GM12875 (cell line): Measurements from ENCODE around the gene CROCC2.

Experiments
- H3K4me3 ChIP-seq: one replicate; pipeline ENCODE4 v1.5.1; 2011; ENCODE audit warnings: low read depth, low read length, control low read depth
- TF ChIP-seq, protein P1 (sequence below): IDR thresholded peaks from 2 replicates; pipeline ENCODE4 v1.5.1; 2011; ENCODE audit warnings: low read depth, mild to moderate bottlenecking, control low read depth, inconsistent platforms, low read length, moderate library complexity, borderline replicate concordance; ENCODE audit not compliant: insufficient read depth

Gene CROCC2

DNA sequence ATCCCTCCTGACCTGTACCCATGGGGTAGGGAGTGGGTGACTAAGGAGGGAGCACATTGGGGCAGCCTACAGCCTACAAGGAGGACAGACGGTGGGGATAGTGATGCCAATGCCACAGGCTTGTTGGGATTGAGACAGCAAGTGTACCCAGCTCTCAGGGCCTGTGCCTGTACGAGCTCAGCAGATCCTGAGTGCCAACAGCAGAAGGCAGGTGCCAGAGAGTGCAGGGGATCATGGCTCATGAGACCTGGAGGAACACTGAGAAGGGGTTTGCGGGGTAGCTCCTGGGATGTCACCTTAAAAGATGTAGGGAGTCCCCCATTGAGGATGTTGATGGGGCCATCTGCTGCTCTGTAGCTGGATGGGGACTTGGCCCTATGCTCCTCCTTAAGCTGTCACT is 82.0 kb downstream of the CROCC2 start:
- no peak overlapping the region for H3K4me3 ChIP-seq
- TF ChIP-seq, protein P1, sequence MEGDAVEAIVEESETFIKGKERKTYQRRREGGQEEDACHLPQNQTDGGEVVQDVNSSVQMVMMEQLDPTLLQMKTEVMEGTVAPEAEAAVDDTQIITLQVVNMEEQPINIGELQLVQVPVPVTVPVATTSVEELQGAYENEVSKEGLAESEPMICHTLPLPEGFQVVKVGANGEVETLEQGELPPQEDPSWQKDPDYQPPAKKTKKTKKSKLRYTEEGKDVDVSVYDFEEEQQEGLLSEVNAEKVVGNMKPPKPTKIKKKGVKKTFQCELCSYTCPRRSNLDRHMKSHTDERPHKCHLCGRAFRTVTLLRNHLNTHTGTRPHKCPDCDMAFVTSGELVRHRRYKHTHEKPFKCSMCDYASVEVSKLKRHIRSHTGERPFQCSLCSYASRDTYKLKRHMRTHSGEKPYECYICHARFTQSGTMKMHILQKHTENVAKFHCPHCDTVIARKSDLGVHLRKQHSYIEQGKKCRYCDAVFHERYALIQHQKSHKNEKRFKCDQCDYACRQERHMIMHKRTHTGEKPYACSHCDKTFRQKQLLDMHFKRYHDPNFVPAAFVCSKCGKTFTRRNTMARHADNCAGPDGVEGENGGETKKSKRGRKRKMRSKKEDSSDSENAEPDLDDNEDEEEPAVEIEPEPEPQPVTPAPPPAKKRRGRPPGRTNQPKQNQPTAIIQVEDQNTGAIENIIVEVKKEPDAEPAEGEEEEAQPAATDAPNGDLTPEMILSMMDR = no peak

DNA sequence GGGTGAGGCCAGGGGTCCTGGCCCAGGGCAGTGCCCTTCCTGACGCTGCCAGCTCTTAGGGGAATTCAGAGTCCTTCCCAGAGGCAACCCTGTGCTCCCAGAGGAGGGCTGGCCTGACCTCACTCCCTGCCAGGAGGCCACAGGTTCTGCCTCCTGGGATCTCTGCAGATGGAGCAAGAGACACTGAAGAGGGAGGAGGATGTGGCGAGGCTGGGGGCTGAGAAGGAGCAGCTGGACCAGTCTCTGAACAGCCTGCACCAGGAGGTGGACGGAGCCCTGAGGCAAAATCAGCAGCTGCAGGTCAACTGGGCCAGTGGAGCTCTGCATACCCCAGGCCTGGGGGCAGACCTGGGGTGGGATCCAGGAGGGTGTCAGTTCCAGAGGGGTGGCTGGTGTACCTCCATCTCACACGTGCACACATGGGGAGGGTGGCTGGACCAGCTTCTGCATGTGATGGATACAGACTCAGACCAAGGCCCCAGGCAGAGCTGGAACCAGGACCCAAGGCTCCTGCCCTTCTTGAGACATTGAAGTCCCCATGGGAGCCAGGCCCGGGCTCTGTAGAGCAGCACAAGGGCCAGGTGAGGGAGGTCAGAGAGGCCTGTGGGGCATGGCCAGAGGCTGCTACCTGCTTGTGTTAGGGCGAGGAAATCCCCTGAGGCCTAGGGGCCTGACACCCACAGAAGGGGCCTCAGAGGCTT is 82.6 kb downstream of the CROCC2 start:
- TF ChIP-seq, protein P1 = no peak
- H3K4me3 ChIP-seq = no peak overlapping the region

DNA sequence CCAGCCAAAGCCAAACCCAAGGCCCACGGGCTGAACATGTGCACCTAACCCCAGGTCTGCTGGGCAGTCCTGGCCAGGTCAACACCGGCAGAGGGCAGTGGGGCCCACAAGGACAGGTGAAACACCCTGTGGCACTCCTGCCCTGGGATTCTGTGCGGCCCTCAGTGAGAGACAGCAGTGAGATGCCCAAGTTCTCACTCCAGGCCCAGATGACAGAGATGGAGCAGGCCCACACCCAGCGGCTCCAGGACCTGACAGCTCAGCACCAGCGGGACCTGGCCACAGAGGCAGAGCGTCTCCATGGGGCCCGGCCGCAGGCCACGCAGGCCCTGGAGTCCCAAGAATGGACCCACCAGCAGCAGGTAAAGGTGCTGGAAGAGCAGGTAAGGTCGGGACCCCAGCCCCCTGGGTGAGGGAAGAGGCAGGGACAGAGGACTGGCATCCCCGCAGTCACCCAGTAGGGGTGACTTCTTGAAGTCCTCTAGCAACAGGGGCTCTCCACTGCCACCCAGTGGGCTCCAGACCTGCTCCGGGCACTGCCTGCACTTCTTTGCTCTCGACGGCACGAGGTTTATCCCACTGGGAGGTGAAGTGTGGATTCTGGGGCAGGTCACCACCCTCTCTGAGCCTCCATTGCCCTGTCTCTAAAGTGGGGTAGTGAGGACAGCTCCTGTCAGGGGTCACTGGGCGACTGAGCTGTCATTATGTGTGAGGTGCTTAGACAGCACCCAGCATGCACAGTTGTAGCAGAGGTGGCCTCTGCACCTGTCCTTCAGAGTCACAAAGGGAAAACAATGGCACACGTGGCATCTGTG is 83.5 kb downstream of the CROCC2 start:
- no peak overlapping the region for H3K4me3 ChIP-seq
- TF ChIP-seq, protein P1 = peak; percentile 56; the same call in 1 of the 2 replicates

DNA sequence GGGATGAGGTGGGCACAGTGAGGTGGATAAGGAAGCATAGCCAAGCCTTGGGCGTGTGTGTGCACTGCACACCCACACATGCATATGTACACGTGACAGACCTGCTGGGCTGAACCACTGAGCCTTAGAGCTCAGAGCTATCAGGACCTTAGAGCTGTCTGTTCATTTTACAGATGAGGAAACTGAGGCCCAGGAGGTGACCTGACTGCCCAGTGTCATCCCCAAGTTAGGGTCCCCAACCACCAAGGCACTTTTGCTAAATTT is 84.1 kb downstream of the CROCC2 start:
- TF ChIP-seq, protein P1 = no peak
- no peak overlapping the region for H3K4me3 ChIP-seq

DNA sequence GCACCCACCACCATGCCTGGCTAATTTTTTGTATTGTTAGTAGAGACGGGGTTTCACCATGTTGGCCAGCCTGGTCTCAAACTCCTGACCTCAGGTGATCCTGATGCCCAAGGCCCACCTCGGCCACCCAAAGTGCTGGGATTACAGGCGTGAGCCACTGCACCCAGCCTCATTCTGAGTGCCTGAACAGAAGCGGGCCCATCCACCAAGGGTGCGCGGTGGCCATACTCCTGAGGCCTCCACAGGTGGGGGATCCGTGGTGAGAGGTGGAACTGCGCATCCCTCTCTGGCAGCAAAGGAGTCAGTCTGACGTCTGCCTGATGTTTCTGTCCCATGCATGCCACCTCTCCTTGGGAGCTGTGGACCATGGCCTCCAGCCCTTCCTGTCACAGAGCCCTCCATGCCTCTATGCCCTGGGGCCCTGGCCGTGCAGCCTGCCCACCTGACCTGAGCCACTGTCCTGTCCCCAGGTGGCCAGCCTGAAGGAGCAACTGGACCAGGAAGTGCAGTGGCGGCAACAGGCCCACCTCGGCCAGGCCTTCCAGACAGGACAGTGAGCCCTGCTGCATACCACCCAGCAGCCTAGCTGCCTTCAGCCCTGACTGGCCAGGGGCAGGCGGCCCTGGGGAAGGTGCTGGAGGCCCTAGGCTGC is 84.7 kb downstream of the CROCC2 start:
- TF ChIP-seq, protein P1 = no peak
- H3K4me3 ChIP-seq = no peak overlapping the region

DNA sequence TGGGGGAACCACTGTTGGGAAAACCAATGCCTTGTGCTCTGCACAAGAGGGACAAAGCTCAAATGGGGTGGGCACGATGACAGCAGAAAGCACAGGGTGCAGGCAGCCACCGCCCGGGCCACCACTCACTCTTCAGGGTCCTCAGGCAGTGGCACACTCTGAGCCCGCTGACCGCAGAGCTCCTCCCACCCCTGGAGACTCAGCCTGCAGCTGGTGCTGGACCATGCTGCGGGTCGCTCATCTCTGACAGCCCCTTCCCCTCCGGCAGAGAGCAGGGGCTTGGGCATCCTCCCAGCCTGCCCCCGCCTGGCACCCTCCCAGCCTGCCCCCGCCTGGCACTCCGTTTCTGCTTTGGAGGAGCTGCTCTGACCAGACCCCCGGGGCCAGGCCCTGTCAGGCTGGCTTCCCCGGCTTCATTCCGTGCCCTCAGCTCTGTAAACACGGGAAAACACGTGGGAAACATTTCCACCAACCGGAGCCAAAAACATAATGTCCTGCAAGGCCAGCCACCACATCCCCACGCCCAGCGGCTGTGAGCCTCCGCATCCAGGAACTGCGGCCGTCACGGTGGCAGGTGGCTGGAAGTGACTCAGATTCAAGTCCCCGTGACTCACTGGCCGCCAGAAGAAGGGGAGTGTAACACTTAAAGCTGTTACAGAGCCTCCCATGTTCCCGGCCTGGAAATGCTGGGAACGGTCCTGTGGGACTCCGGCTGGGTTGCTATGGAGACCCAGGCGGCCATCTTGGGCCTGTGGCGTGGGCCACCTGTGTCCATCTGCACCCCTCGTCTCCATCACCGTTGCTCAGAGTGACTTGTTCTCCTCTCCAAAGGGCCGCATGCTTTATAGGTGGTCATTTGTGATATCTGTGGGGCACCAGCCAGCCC is 85.5 kb downstream of the CROCC2 start:
- TF ChIP-seq, protein P1 = no peak
- no peak overlapping the region for H3K4me3 ChIP-seq
